Measurements from ENCODE around the gene TSC22D1. TPM values are rescaled to one million over a fixed set of nuclear protein-coding genes. Genes with fewer than 3 reads are reported as not detected.
A peak's percentile ranks its signal among the peaks of the same experiment; 100 is the strongest.

Gene TSC22D1
- total RNA-seq, 1 experiment from 2014 or later = 72.5 TPM

- no peaks in the 10 kb centered on the region for H3K36me3 Mint-ChIP-seq
- POLR2A ChIA-PET = no interaction called here
- ATAC-seq (no peak), DNase-seq (ENCODE audit: low spot score) (no peak)
- H3K27ac Mint-ChIP-seq = no peak overlapping the region
- no peaks in the 10 kb centered on the region for H3K9me3 Mint-ChIP-seq
- no peaks in the 10 kb centered on the region for H3K27me3 Mint-ChIP-seq (ENCODE audit: low read depth)
- H3K4me3 Mint-ChIP-seq = no peak overlapping the region
- CTCF ChIA-PET = no interaction called here
- H3K4me1 Mint-ChIP-seq = peaks cover 7% of the 10 kb centered on the region
- TF ChIP-seq ESRRA (CRISPR knock-in tag; IDR thresholded peaks at IDR 0.05; ENCODE audit: borderline replicate concordance) (no peak), GTF2I (CRISPR knock-in tag; conservative IDR thresholded peaks at IDR 0.05) (no peak), CREB1 (CRISPR knock-in tag; IDR thresholded peaks at IDR 0.05) (no peak), USF1 (CRISPR knock-in tag; IDR thresholded peaks at IDR 0.05) (no peak), RORB (CRISPR knock-in tag; IDR thresholded peaks at IDR 0.05) (no peak), FOXP1 (CRISPR knock-in tag; IDR thresholded peaks at IDR 0.05; ENCODE audit: borderline replicate concordance) (no peak), ZNF423 (CRISPR knock-in tag; IDR thresholded peaks at IDR 0.05) (no peak), ELF4 (CRISPR knock-in tag; IDR thresholded peaks at IDR 0.05; ENCODE audit: low read depth) (no peak), USF2 (CRISPR knock-in tag; IDR thresholded peaks at IDR 0.05) (no peak), SP1 (CRISPR knock-in tag; conservative IDR thresholded peaks at IDR 0.05) (no peak), ZNF532 (CRISPR knock-in tag; IDR thresholded peaks at IDR 0.05; ENCODE audit: borderline replicate concordance) (no peak), RELA (CRISPR knock-in tag; IDR thresholded peaks at IDR 0.05; ENCODE audit: borderline replicate concordance) (no peak)
These were observed 88.1 kb downstream of the TSC22D1 start for GRCh38 chr13:44487989-44488388.

GRCh38 chr13:44484562-44485138, 91.5 kb downstream of the TSC22D1 start:
- Mint-ChIP-seq H3K27me3 (ENCODE audit: low read depth) (no peaks in the 10 kb centered on the region), H3K4me1 (peaks cover 6% of the 10 kb centered on the region)

GRCh38 chr13:44474122-44474910, 101.8 kb downstream of the TSC22D1 start:
- peak overlapping the region; percentile 53 for H3K4me3 Mint-ChIP-seq
- CTCF ChIA-PET = interaction anchor here (0.8 to 1.3 kb wide), 6 partner anchors 9 to 580 kb away, joined by 3 to 6 read pairs (median 3); no protein-coding TSS in a partner anchor
- H3K9me3 Mint-ChIP-seq = no peaks in the 10 kb centered on the region
- peaks cover 20% of the 10 kb centered on the region for H3K4me1 Mint-ChIP-seq
- DNase-seq (ENCODE audit: low spot score) (no peak), ATAC-seq (peak; percentile 67)
- POLR2A ChIA-PET = no interaction called here
- H3K36me3 Mint-ChIP-seq = peaks cover 3% of the 10 kb centered on the region
- H3K27me3 Mint-ChIP-seq (ENCODE audit: low read depth) = no peaks in the 10 kb centered on the region
- peak overlapping the region; percentile 93 for H3K27ac Mint-ChIP-seq
- TF ChIP-seq E2F5 (CRISPR knock-in tag; IDR thresholded peaks at IDR 0.05) (no peak), AFF4 (CRISPR knock-in tag; IDR thresholded peaks at IDR 0.05; ENCODE audit: borderline replicate concordance) (no peak), ERG (CRISPR knock-in tag; IDR thresholded peaks at IDR 0.05) (no peak), NR3C1 (CRISPR knock-in tag; conservative IDR thresholded peaks at IDR 0.05; ENCODE audit: low read depth) (no peak)

More at GRCh38 chr13:44484562-44485138, 91.5 kb downstream of the TSC22D1 start:
- H3K36me3 Mint-ChIP-seq = no peaks in the 10 kb centered on the region
- ChIA-PET CTCF (interaction anchor here (0.7 to 3.2 kb wide), 12 partner anchors 8 to 399 kb away, joined by 3 to 23 read pairs (median 4); no protein-coding TSS in a partner anchor), POLR2A (interaction anchor here (1.1 kb wide), 1 partner anchor 48 kb away, joined by 3 read pairs; no protein-coding TSS in a partner anchor)
- no peak for TF ChIP-seq GABPB1 (CRISPR knock-in tag; IDR thresholded peaks at IDR 0.05)
- 0 out of 2 replicates have a peak overlapping the region, but pooled peaks have one; percentile 10 for H3K27ac Mint-ChIP-seq
- no peaks in the 10 kb centered on the region for H3K9me3 Mint-ChIP-seq
- no peak for ATAC-seq
- DNase-seq (ENCODE audit: low spot score) = no peak
- H3K4me3 Mint-ChIP-seq = no peak overlapping the region

Data from WTC11 (cell line).